ENCODE data around the gene OR6F1. TPM values are rescaled to one million over a fixed set of nuclear protein-coding genes. Genes with fewer than 3 reads are reported as not detected.
"Not testable (repeated sequence)": the region's sequence is repeated elsewhere in the genome, so short reads cannot be mapped to it uniquely, and the experiment has no call there.

The OR6F1 gene
- total RNA-seq, 1 experiment from 2014 or later, result not detected

GRCh38 chr1:247760456-247760855 is 44.0 kb upstream of the OR6F1 start, which contains the start of gene OR1C1 (continued):
- TF ChIP-seq POLR2AphosphoS5 (IDR thresholded peaks at IDR 0.05; ENCODE audit: low read depth, low read length) (no peak), FOSL1 (IDR thresholded peaks at IDR 0.05; ENCODE audit: low read depth) (no peak), RAD21 (IDR thresholded peaks at IDR 0.05; ENCODE audit: low read depth) (no peak), SP1 (IDR thresholded peaks at IDR 0.05; ENCODE audit: low read depth) (no peak)
- TF ChIP-seq, protein P1, sequence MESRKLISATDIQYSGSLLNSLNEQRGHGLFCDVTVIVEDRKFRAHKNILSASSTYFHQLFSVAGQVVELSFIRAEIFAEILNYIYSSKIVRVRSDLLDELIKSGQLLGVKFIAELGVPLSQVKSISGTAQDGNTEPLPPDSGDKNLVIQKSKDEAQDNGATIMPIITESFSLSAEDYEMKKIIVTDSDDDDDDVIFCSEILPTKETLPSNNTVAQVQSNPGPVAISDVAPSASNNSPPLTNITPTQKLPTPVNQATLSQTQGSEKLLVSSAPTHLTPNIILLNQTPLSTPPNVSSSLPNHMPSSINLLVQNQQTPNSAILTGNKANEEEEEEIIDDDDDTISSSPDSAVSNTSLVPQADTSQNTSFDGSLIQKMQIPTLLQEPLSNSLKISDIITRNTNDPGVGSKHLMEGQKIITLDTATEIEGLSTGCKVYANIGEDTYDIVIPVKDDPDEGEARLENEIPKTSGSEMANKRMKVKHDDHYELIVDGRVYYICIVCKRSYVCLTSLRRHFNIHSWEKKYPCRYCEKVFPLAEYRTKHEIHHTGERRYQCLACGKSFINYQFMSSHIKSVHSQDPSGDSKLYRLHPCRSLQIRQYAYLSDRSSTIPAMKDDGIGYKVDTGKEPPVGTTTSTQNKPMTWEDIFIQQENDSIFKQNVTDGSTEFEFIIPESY (IDR thresholded peaks at IDR 0.05; ENCODE audit: extremely low read depth, insufficient replicate concordance, low read length), result no peak

GRCh38 chr1:247754311-247754710 is 37.9 kb upstream of the OR6F1 start:
- ATAC-seq; H3K27me3 ChIP-seq (ENCODE audit: insufficient read depth, low read length); DNase-seq (ENCODE audit: low read depth, low spot score); H3K9ac ChIP-seq (ENCODE audit: low read length); H3K9me3 ChIP-seq (ENCODE audit: control insufficient read depth in 1 of 2, insufficient read depth in 1 of 2, low read depth in 1 of 2, low read length in 2 of 2); H3K27ac ChIP-seq (ENCODE audit: low read depth, low read length); H3K4me2 ChIP-seq (ENCODE audit: low read length); POLR2A ChIA-PET; H3K4me1 ChIP-seq (ENCODE audit: control insufficient read depth in 1 of 2, insufficient read depth in 2 of 2, low read length in 2 of 2); H4K20me1 ChIP-seq (ENCODE audit: insufficient read depth); CTCF ChIA-PET; H3K36me3 ChIP-seq (ENCODE audit: control insufficient read depth in 1 of 2, insufficient read depth in 2 of 2, low read length in 2 of 2); BruUV-seq (replicated peaks); H3K4me3 ChIP-seq (replicated peaks in 1 of 2; ENCODE audit: low read depth in 1 of 2, low read length in 2 of 2); intact Hi-C loops (cut with micrococcal nuclease); H3K9me2 ChIP-seq (ENCODE audit: insufficient read depth); RAD21 ChIA-PET (ENCODE audit: low non-redundant PET in 1 of 2, low total read pairs in 2 of 2, uncharacterized antibody in 2 of 2, unreplicated experiment in 2 of 2); H2AFZ ChIP-seq (ENCODE audit: low read depth, low read length, poor library complexity, severe bottlenecking); H3K79me2 ChIP-seq (ENCODE audit: insufficient read depth, low read length): not testable (repeated sequence)

GRCh38 chr1:247749870-247750269 is 33.4 kb upstream of the OR6F1 start:
- Histone ChIP-seq H3K27me3 (ENCODE audit: insufficient read depth, low read length) (no peaks in the 10 kb centered on the region), H3K9me2 (ENCODE audit: insufficient read depth) (no peaks in the 10 kb centered on the region), H3K79me2 (ENCODE audit: insufficient read depth, low read length) (no peaks in the 10 kb centered on the region), H3K36me3 (ENCODE audit: control insufficient read depth in 1 of 2, insufficient read depth in 2 of 2, low read length in 2 of 2) (no peaks in the 10 kb centered on the region), H3K4me2 (ENCODE audit: low read length) (no peak overlapping the region), H2AFZ (ENCODE audit: low read depth, low read length, poor library complexity, severe bottlenecking) (no peak overlapping the region), H3K27ac (ENCODE audit: low read depth, low read length) (no peak overlapping the region), H3K4me3 (replicated peaks in 1 of 2; ENCODE audit: low read depth in 1 of 2, low read length in 2 of 2) (no peak overlapping the region), H3K9me3 (ENCODE audit: control insufficient read depth in 1 of 2, insufficient read depth in 1 of 2, low read depth in 1 of 2, low read length in 2 of 2) (peaks cover 0 to 14% of the 10 kb centered on the region in 2 experiments; a peak in 2 of 4 replicates), H3K4me1 (ENCODE audit: control insufficient read depth in 1 of 2, insufficient read depth in 2 of 2, low read length in 2 of 2) (no peaks in the 10 kb centered on the region), H3K9ac (ENCODE audit: low read length) (no peak overlapping the region), H4K20me1 (ENCODE audit: insufficient read depth) (no peaks in the 10 kb centered on the region)
- intact Hi-C loops (cut with micrococcal nuclease), result no loop called here
- ChIA-PET RAD21 (ENCODE audit: low non-redundant PET in 1 of 2, low total read pairs in 2 of 2, uncharacterized antibody in 2 of 2, unreplicated experiment in 2 of 2) (no interaction called here), CTCF (no interaction called here), POLR2A (no interaction called here)
- DNase-seq (ENCODE audit: low read depth, low spot score) (no peak), ATAC-seq (no peak)
- BruUV-seq (replicated peaks), result no TSS peak
- TF ChIP-seq SRF (IDR thresholded peaks at IDR 0.05; ENCODE audit: low read depth), result no peak
- TF ChIP-seq JUND (IDR thresholded peaks at IDR 0.05), result no peak
- TF ChIP-seq, protein P2, sequence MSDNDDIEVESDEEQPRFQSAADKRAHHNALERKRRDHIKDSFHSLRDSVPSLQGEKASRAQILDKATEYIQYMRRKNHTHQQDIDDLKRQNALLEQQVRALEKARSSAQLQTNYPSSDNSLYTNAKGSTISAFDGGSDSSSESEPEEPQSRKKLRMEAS (IDR thresholded peaks at IDR 0.05), result no peak
- no peak for TF ChIP-seq TCF7L2 (IDR thresholded peaks at IDR 0.05; ENCODE audit: borderline replicate concordance, extremely low read depth, insufficient read depth, insufficient read length)
- TF ChIP-seq ZNF274 (IDR thresholded peaks at IDR 0.05; ENCODE audit: low read depth, low read length), result no peak

Data from HCT116 (cell line).